Measurements from ENCODE around the gene RPS6KB2.

GRCh38 chr11:67407688-67408163 is 20.6 kb upstream of the RPS6KB2 start:
- no peak for TF ChIP-seq CTCF (IDR thresholded peaks at IDR 0.05; ENCODE audit: poor library complexity)
- no peak for TF ChIP-seq EZH2phosphoT487 (IDR thresholded peaks at IDR 0.05; ENCODE audit: low read depth, severe bottlenecking, unreplicated experiment)
